Endothelial cell (in vitro differentiated cells): ENCODE results near the gene ADORA2B. TPM values are rescaled to one million over a fixed set of nuclear protein-coding genes. Genes with fewer than 3 reads are reported as not detected.
"Not testable (repeated sequence)": the region's sequence is repeated elsewhere in the genome, so short reads cannot be mapped to it uniquely, and the experiment has no call there.

Experiments
- DNase-seq: peaks from one replicate; pipeline ENCODE4 v3.0.0; 2021; ENCODE audit warnings: low spot score
- H3K27ac Mint-ChIP-seq: one replicate; pipeline ENCODE4 v1.8.0; 2021; ENCODE audit warnings: mixed read lengths, inconsistent platforms; ENCODE audit not compliant: unreplicated experiment
- H3K27me3 Mint-ChIP-seq: one replicate; pipeline ENCODE4 v1.8.0; 2021; ENCODE audit warnings: mild to moderate bottlenecking, moderate library complexity, mixed read lengths, inconsistent platforms; ENCODE audit not compliant: unreplicated experiment
- H3K36me3 Mint-ChIP-seq: one replicate; pipeline ENCODE4 v1.8.0; 2021; ENCODE audit warnings: mild to moderate bottlenecking, low read depth, mixed read lengths, inconsistent platforms; ENCODE audit not compliant: unreplicated experiment
- H3K4me1 Mint-ChIP-seq: one replicate; pipeline ENCODE4 v1.8.0; 2021; ENCODE audit warnings: mild to moderate bottlenecking, mixed read lengths, inconsistent platforms; ENCODE audit not compliant: unreplicated experiment
- H3K4me3 Mint-ChIP-seq: one replicate; pipeline ENCODE4 v1.8.0; 2021; ENCODE audit warnings: mild to moderate bottlenecking, mixed read lengths, inconsistent platforms; ENCODE audit not compliant: unreplicated experiment
- H3K9me3 Mint-ChIP-seq: one replicate; pipeline ENCODE4 v1.8.0; 2021; ENCODE audit warnings: mixed read lengths, inconsistent platforms; ENCODE audit not compliant: unreplicated experiment
- total RNA-seq: library from RNA; stranded (reverse); fragmentation: NEBNext Ultra II Directional; extraction: Animal tissue kit (Norgen Biotek cat#: 25700); gene quantifications from one replicate; pipeline ENCODE4 v1.2.1, GENCODE V29; 2021; ENCODE audit not compliant: unreplicated experiment
- TF ChIP-seq, protein P1 (sequence below): fragments of 200-600 bp; sonication (generic); IDR thresholded peaks from one replicate; pipeline ENCODE4 v1.5.0; 2021; ENCODE audit warnings: antibody characterized with exemption; ENCODE audit not compliant: unreplicated experiment

Gene ADORA2B
- total RNA-seq, 1 donor from 2014 or later: 5.2 TPM

DNA sequence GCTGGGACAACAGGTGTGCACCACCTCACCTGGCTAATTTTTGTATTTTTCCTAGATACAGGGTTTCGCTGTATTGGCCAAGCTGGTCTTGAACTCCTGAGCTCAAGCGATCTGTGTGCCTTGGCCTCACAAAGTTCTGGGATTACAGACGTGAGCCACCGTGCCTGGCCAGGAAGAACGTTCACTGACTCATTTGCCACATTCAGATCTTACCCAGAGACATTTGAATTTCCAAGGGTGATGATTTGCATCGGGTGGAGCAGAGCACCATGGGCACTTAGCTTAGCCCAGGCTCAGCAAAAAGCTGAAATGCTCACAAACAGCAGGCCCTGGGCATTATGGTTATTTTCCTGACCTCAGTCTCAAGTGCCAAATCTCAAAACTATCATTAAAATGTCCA lies 14.5 kb upstream of the ADORA2B start:
- no peak overlapping the region for H3K4me3 Mint-ChIP-seq
- H3K27ac Mint-ChIP-seq: no peak overlapping the region
- H3K27me3 Mint-ChIP-seq: peaks cover 5% of the 10 kb centered on the region

DNA sequence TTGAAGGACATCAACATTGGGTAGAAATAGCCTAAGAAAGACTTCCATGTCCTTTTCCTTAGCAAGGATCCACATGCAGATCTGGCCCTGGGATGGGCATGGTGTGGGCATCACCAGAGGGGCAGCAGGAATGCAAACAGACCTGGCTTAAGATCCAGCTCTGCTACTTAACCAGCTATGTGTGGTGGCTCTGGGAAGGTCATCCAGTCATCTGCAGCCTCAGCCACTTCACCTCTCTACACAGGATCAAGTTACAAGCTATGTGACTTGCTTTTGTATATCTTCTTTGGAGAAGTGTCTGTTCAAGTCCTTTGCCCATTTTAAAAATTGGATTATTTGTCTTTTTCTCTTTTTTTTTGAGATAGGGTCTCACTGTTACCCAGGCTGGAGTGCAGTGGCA lies 13.5 kb upstream of the ADORA2B start:
- no peak overlapping the region for H3K4me3 Mint-ChIP-seq
- no peaks in the 10 kb centered on the region for H3K36me3 Mint-ChIP-seq
- TF ChIP-seq, protein P1, sequence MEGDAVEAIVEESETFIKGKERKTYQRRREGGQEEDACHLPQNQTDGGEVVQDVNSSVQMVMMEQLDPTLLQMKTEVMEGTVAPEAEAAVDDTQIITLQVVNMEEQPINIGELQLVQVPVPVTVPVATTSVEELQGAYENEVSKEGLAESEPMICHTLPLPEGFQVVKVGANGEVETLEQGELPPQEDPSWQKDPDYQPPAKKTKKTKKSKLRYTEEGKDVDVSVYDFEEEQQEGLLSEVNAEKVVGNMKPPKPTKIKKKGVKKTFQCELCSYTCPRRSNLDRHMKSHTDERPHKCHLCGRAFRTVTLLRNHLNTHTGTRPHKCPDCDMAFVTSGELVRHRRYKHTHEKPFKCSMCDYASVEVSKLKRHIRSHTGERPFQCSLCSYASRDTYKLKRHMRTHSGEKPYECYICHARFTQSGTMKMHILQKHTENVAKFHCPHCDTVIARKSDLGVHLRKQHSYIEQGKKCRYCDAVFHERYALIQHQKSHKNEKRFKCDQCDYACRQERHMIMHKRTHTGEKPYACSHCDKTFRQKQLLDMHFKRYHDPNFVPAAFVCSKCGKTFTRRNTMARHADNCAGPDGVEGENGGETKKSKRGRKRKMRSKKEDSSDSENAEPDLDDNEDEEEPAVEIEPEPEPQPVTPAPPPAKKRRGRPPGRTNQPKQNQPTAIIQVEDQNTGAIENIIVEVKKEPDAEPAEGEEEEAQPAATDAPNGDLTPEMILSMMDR: no peak
- H3K27me3 Mint-ChIP-seq: peaks cover 3% of the 10 kb centered on the region
- H3K4me1 Mint-ChIP-seq: peaks cover 4% of the 10 kb centered on the region
- H3K27ac Mint-ChIP-seq: no peak overlapping the region
- DNase-seq: no peak
- no peaks in the 10 kb centered on the region for H3K9me3 Mint-ChIP-seq

More for the DNA sequence above, 14.5 kb upstream of the ADORA2B start:
- TF ChIP-seq, protein P1: no peak
- Mint-ChIP-seq H3K36me3 (no peaks in the 10 kb centered on the region), H3K4me1 (peaks cover 4% of the 10 kb centered on the region), H3K9me3 (no peaks in the 10 kb centered on the region)
- no peak for DNase-seq

DNA sequence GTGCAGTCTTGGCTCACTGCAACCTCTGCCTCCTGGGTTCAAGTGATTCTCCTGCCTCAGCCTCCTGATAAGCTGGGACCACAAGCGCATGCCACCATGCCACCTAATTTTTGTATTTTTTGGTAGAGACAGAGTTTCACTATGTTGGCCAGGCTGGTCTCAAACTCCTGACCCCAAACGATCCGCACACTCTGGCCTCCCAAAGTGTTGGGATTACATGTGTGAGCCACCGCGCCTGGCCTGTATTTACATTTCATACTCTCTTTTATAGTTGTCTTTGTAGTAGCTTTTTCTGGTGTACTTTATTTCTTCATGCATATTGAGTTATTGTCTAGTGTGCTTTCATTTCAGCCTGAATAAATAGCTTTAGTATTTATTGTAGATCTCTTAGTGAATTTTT lies 10.1 kb upstream of the ADORA2B start:
- DNase-seq: no peak
- no peak overlapping the region for H3K27ac Mint-ChIP-seq
- H3K4me3 Mint-ChIP-seq: no peak overlapping the region
- H3K36me3 Mint-ChIP-seq: no peaks in the 10 kb centered on the region
- H3K27me3 Mint-ChIP-seq: no peaks in the 10 kb centered on the region
- no peaks in the 10 kb centered on the region for H3K9me3 Mint-ChIP-seq
- H3K4me1 Mint-ChIP-seq: no peaks in the 10 kb centered on the region
- TF ChIP-seq, protein P1: no peak

DNA sequence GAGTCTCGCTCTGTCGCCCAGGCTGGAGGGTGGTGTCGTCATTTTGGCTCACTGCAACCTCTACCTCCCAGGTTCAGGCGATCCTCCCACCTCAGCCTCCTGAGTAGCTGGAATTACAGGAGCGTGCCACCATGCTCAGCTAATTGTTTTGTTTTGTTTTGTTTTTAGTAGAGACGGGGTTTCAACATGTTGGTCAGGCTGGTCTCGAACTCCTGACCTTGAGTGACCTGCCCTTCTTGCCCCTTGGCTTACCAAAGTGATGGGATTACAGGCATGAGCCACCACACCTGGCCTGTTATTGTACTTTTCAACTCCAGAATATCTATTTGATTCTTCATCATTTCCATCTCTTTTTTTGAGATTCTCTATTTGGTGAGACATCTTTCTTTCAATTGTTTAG lies 9.0 kb upstream of the ADORA2B start:
- no peak for DNase-seq
- Mint-ChIP-seq H3K9me3 (no peaks in the 10 kb centered on the region), H3K27ac (no peak overlapping the region), H3K4me1 (no peaks in the 10 kb centered on the region), H3K27me3 (no peaks in the 10 kb centered on the region), H3K4me3 (no peak overlapping the region), H3K36me3 (no peaks in the 10 kb centered on the region)
- TF ChIP-seq, protein P1: no peak

DNA sequence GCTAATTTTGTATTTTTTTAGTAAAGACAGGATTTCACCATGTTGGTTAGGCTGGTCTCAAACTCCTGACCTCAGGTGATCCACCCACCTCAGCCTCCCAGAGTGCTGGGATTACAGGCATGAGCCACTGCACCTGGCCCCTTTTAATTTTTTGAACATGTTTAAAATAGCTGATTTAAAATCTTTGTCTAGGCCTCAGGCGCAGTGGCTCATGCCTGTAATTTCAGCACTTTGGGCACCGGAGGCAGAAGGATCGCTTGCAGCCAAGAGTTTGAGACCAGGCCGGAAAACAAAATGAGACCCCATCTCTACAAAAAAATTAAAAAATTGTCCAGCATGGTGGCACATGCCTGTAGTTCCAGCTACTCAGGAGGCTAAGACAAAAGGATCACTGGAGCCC lies 8.4 kb upstream of the ADORA2B start:
- H3K36me3 Mint-ChIP-seq, DNase-seq, H3K27me3 Mint-ChIP-seq, H3K9me3 Mint-ChIP-seq, H3K4me1 Mint-ChIP-seq, H3K27ac Mint-ChIP-seq, H3K4me3 Mint-ChIP-seq: not testable (repeated sequence)

DNA sequence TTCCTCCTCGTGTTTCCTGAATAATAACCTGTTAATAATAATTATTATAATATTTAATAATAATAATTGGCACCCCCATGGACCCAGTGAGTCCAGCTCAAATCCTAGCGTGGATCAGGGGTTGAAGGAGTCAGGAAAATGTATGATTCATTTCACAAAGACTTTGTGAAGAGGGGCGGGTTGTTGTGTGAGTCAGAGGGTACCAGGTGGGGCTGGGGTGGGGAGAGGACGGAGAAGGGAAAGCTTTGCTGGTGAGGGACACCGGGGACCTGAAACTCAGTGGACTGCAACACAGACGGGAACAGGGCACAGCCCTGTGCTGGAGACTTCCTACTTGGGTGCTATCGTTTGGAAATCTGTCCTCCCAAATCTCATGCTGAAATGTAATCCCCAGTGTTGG lies 3.1 kb upstream of the ADORA2B start:
- Mint-ChIP-seq H3K4me3 (no peak overlapping the region), H3K27me3 (peaks cover 19% of the 10 kb centered on the region), H3K9me3 (no peaks in the 10 kb centered on the region), H3K4me1 (peaks cover 31% of the 10 kb centered on the region), H3K27ac (no peak overlapping the region), H3K36me3 (peaks cover 11% of the 10 kb centered on the region)
- TF ChIP-seq, protein P1: no peak
- no peak for DNase-seq
